ENCODE results near the gene TPGS2.
"Not testable (repeated sequence)": the region's sequence is repeated elsewhere in the genome, so short reads cannot be mapped to it uniquely, and the experiment has no call there.

The TPGS2 gene

GRCh38 chr18:36776650-36777049, 52.2 kb downstream of the TPGS2 start:
- FAIRE-seq (no peak), DNase-seq (ENCODE audit: low spot score) (no peak)

GRCh38 chr18:36775396-36775795, 53.4 kb downstream of the TPGS2 start:
- DNase-seq (ENCODE audit: low spot score): no peak
- FAIRE-seq: no peak

- FAIRE-seq (no peak), DNase-seq (ENCODE audit: low spot score) (no peak)
These were observed 56.5 kb downstream of the TPGS2 start for GRCh38 chr18:36772241-36772723.

GRCh38 chr18:36771245-36771644, 57.6 kb downstream of the TPGS2 start:
- DNase-seq (ENCODE audit: low spot score): no peak

GRCh38 chr18:36770315-36770946, 58.4 kb downstream of the TPGS2 start:
- DNase-seq (ENCODE audit: low spot score) (no peak), FAIRE-seq (no peak)

More at GRCh38 chr18:36771245-36771644, 57.6 kb downstream of the TPGS2 start:
- no peak for FAIRE-seq

- no peak for FAIRE-seq
- DNase-seq (ENCODE audit: low spot score): no peak
These were observed 59.0 kb downstream of the TPGS2 start for GRCh38 chr18:36769611-36770314.

GRCh38 chr18:36769172-36769571, 59.6 kb downstream of the TPGS2 start:
- FAIRE-seq (no peak), DNase-seq (ENCODE audit: low spot score) (no peak)

- DNase-seq (ENCODE audit: low spot score) (no peak), FAIRE-seq (no peak)
These were observed 62.0 kb downstream of the TPGS2 start for GRCh38 chr18:36766836-36767235.

- not testable (repeated sequence) for FAIRE-seq; DNase-seq (ENCODE audit: low spot score)
These were observed 65.8 kb downstream of the TPGS2 start for GRCh38 chr18:36762965-36763364.

- FAIRE-seq (no peak), DNase-seq (ENCODE audit: low spot score) (no peak)
These were observed 66.7 kb downstream of the TPGS2 start for GRCh38 chr18:36762074-36762473.

- no peak for DNase-seq (ENCODE audit: low spot score)
- no peak for FAIRE-seq
These were observed 67.6 kb downstream of the TPGS2 start for GRCh38 chr18:36761186-36761698.

- FAIRE-seq: no peak
- DNase-seq (ENCODE audit: low spot score): no peak
These were observed 68.2 kb downstream of the TPGS2 start for GRCh38 chr18:36760598-36760997.

- no peak for FAIRE-seq
- no peak for DNase-seq (ENCODE audit: low spot score)
These were observed 69.5 kb downstream of the TPGS2 start for GRCh38 chr18:36759167-36759776.

GRCh38 chr18:36758623-36759022, 70.2 kb downstream of the TPGS2 start:
- no peak for DNase-seq (ENCODE audit: low spot score)
- FAIRE-seq: no peak

- FAIRE-seq (no peak), DNase-seq (ENCODE audit: low spot score) (no peak)
These were observed 70.8 kb downstream of the TPGS2 start for GRCh38 chr18:36757991-36758390.

- FAIRE-seq (peak; percentile 60), DNase-seq (ENCODE audit: low spot score) (peak; percentile 30)
These were observed 71.7 kb downstream of the TPGS2 start for GRCh38 chr18:36757081-36757480.

GRCh38 chr18:36756242-36756641, 72.6 kb downstream of the TPGS2 start:
- FAIRE-seq: no peak

GRCh38 chr18:36752929-36753865, 75.6 kb downstream of the TPGS2 start:
- no peak for FAIRE-seq
- DNase-seq (ENCODE audit: low spot score): no peak

More at GRCh38 chr18:36756242-36756641, 72.6 kb downstream of the TPGS2 start:
- DNase-seq (ENCODE audit: low spot score): no peak

- FAIRE-seq (no peak), DNase-seq (ENCODE audit: low spot score) (no peak)
These were observed 83.4 kb downstream of the TPGS2 start for GRCh38 chr18:36745219-36745975.

GRCh38 chr18:36744261-36744876, 84.4 kb downstream of the TPGS2 start:
- DNase-seq (ENCODE audit: low spot score) (no peak), FAIRE-seq (no peak)
